SK-N-MC (cell line): ENCODE data around the gene OR10G7.
"Not testable (repeated sequence)": the region's sequence is repeated elsewhere in the genome, so short reads cannot be mapped to it uniquely, and the experiment has no call there.

ENCODE experiments used
- EZH2 ChIP-seq: fragments of 200-600 bp; sonication (generic); IDR thresholded peaks from one replicate; pipeline ENCODE4 v1.6.1; 2017; ENCODE audit warnings: antibody characterized with exemption
- FOXP2 ChIP-seq: optimal IDR thresholded peaks from 2 replicates; pipeline ENCODE3; 2011; ENCODE audit warnings: mild to moderate bottlenecking, moderate library complexity; ENCODE audit not compliant: insufficient read depth; ENCODE audit errors: extremely low read length, control extremely low read depth
- POLR2AphosphoS5 ChIP-seq: IDR thresholded peaks from 2 replicates; pipeline ENCODE4 v1.6.1; 2012; ENCODE audit warnings: mild to moderate bottlenecking, low read depth, low read length, borderline replicate concordance

- TF ChIP-seq EZH2, POLR2AphosphoS5, FOXP2: not testable (repeated sequence)
These were observed 25.3 kb downstream of the OR10G7 start for GRCh38 chr11:124015837-124016236.
